Fibroblast of lung (primary cell): ENCODE data around the gene S100A3. TPM values are rescaled to one million over a fixed set of nuclear protein-coding genes. Genes with fewer than 3 reads are reported as not detected.

Source experiments
- DNase-seq, 2 donors: peaks; one replicate each; pipeline versions ENCODE4 v3.0.0 to v3.0.0-alpha.2; 2010; ENCODE audit warnings: low read depth in 2 of 2
- H2AFZ ChIP-seq: 2 replicates; pipeline ENCODE4 v1.5.1; 2012; ENCODE audit warnings: low read length, control low read depth, inconsistent platforms
- H3K27ac ChIP-seq: 2 replicates; pipeline ENCODE4 v1.5.1; 2011; ENCODE audit warnings: low read length, control low read depth; ENCODE audit not compliant: insufficient read depth
- H3K27me3 ChIP-seq: 2 replicates; pipeline ENCODE4 v1.5.1; 2011; ENCODE audit warnings: mild to moderate bottlenecking, low read length; ENCODE audit not compliant: control insufficient read depth, insufficient read depth
- H3K36me3 ChIP-seq: 2 replicates; pipeline ENCODE4 v1.5.1; 2011; ENCODE audit warnings: low read length; ENCODE audit not compliant: control insufficient read depth, insufficient read depth
- H3K4me1 ChIP-seq: 2 replicates; pipeline ENCODE4 v1.5.1; 2011; ENCODE audit warnings: low read length; ENCODE audit not compliant: control insufficient read depth, insufficient read depth; ENCODE audit errors: extremely low read depth
- H3K4me2 ChIP-seq: 2 replicates; pipeline ENCODE4 v1.5.1; 2011; ENCODE audit warnings: low read length, control low read depth; ENCODE audit not compliant: insufficient read depth; ENCODE audit errors: extremely low read depth
- H3K4me3 ChIP-seq, 4 experiments: fragments of 200-600 bp in 1 of 4; sonication (generic) in 1 of 4; replicated peaks in 1 of 4; 2 replicates each; pipeline ENCODE4 v1.5.1; 2011 to 2016; ENCODE audit warnings: low read length in 4 of 4, low read depth in 3 of 4, mild to moderate bottlenecking in 3 of 4, control low read depth in 2 of 4, inconsistent platforms in 1 of 4, mixed read lengths in 1 of 4; ENCODE audit not compliant: insufficient read depth in 1 of 4; ENCODE audit errors: control extremely low read depth in 1 of 4
- H3K79me2 ChIP-seq: 2 replicates; pipeline ENCODE4 v1.5.1; 2012; ENCODE audit warnings: mild to moderate bottlenecking, low read length, inconsistent platforms; ENCODE audit not compliant: control insufficient read depth, insufficient read depth
- H3K9ac ChIP-seq: 2 replicates; pipeline ENCODE4 v1.5.1; 2011; ENCODE audit warnings: mild to moderate bottlenecking, low read length, control low read depth; ENCODE audit not compliant: insufficient read depth
- H3K9me3 ChIP-seq: 2 replicates; pipeline ENCODE4 v1.5.1; 2012; ENCODE audit warnings: low read depth, low read length; ENCODE audit not compliant: control insufficient read depth, insufficient read depth
- H4K20me1 ChIP-seq: 2 replicates; pipeline ENCODE4 v1.5.1; 2011; ENCODE audit warnings: low read length; ENCODE audit not compliant: control insufficient read depth, insufficient read depth; ENCODE audit errors: extremely low read depth
- EZH2 ChIP-seq: IDR thresholded peaks from 2 replicates; pipeline ENCODE4 v1.5.1; 2012; ENCODE audit warnings: low read length, control low read depth, mild to moderate bottlenecking; ENCODE audit errors: missing control alignments
- polyA plus RNA-seq, 2 donors: library from polyadenylated mRNA; depleted of rRNA in 1 of 2; stranded (reverse) in 1 of 2; unstranded in 1 of 2; fragments of >200 nt; gene quantifications; 2 replicates each; pipeline ENCODE4 v1.2.1, GENCODE V29; 2011 to 2012; ENCODE audit warnings: missing spikeins in 1 of 2
- total RNA-seq: library from RNA; depleted of rRNA; stranded (reverse); fragments of >200 nt; gene quantifications from 2 replicates; pipeline ENCODE4 v1.2.1, GENCODE V29; 2014
- TF ChIP-seq, protein P1 (sequence below), 2 donors: IDR thresholded peaks in 1 of 2; conservative IDR thresholded peaks in 1 of 2; 1 replicate in 1 of 2; 2 replicates in 1 of 2; pipeline ENCODE4 v1.5.1; 2011 to 2012; ENCODE audit warnings: low read length in 2 of 2, control low read depth in 1 of 2, inconsistent platforms in 1 of 2, low read depth in 1 of 2, mild to moderate bottlenecking in 1 of 2

S100A3 gene
- total and polyA plus RNA-seq, 2 donors (not counting 1 experiment from before 2014, with no cell fraction given): 6.8 to 14.8 TPM

DNA sequence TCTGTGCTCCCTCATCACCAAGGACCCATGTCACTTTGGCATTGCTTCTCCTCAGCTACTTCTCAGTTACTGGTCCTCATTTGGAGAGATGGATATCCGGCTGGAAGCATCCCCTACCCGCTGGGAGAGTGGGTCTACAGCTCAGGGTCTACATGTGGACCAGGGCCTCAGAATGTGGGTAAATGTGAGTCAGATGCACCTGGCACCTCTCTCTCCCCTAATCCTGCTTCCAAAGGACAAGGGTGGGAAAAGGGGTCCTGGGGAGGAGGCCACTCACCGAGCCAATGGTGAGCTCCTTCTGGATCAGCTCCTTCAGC, 14.2 kb downstream of the S100A3 start:
- H3K9ac ChIP-seq: peak overlapping the region; percentile 93
- H3K79me2 ChIP-seq: peaks cover 23% of the 10 kb centered on the region
- DNase-seq: no peak
- H3K9me3 ChIP-seq: no peaks in the 10 kb centered on the region
- H3K36me3 ChIP-seq: peaks cover 6% of the 10 kb centered on the region
- no peak overlapping the region for H2AFZ ChIP-seq
- peak overlapping the region; percentile 96 to 100 (median 98) for H3K4me3 ChIP-seq
- no peaks in the 10 kb centered on the region for H4K20me1 ChIP-seq
- no peaks in the 10 kb centered on the region for H3K27me3 ChIP-seq
- TF ChIP-seq EZH2: no peak
- TF ChIP-seq, protein P1, sequence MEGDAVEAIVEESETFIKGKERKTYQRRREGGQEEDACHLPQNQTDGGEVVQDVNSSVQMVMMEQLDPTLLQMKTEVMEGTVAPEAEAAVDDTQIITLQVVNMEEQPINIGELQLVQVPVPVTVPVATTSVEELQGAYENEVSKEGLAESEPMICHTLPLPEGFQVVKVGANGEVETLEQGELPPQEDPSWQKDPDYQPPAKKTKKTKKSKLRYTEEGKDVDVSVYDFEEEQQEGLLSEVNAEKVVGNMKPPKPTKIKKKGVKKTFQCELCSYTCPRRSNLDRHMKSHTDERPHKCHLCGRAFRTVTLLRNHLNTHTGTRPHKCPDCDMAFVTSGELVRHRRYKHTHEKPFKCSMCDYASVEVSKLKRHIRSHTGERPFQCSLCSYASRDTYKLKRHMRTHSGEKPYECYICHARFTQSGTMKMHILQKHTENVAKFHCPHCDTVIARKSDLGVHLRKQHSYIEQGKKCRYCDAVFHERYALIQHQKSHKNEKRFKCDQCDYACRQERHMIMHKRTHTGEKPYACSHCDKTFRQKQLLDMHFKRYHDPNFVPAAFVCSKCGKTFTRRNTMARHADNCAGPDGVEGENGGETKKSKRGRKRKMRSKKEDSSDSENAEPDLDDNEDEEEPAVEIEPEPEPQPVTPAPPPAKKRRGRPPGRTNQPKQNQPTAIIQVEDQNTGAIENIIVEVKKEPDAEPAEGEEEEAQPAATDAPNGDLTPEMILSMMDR (conservative IDR thresholded peaks at IDR 0.05 in 1 of 2, IDR thresholded peaks at IDR 0.05 in 1 of 2; ENCODE audit: low read depth in 1 of 2, low read length in 2 of 2): no peak
- H3K4me2 ChIP-seq: peak overlapping the region; percentile 86
- H3K4me1 ChIP-seq: peaks cover 13% of the 10 kb centered on the region
- H3K27ac ChIP-seq: peak overlapping the region; percentile 98

- no peaks in the 10 kb centered on the region for H4K20me1 ChIP-seq
- peaks cover 23% of the 10 kb centered on the region for H3K79me2 ChIP-seq
- H3K4me1 ChIP-seq: peaks cover 10% of the 10 kb centered on the region
- peak overlapping the region; percentile 98 for H3K27ac ChIP-seq
- H2AFZ ChIP-seq: no peak overlapping the region
- peak overlapping the region; percentile 96 to 100 (median 98) for H3K4me3 ChIP-seq
- H3K27me3 ChIP-seq: no peaks in the 10 kb centered on the region
- H3K9ac ChIP-seq: peak overlapping the region; percentile 93
- H3K9me3 ChIP-seq: no peaks in the 10 kb centered on the region
- peaks cover 6% of the 10 kb centered on the region for H3K36me3 ChIP-seq
- TF ChIP-seq, protein P1 (conservative IDR thresholded peaks at IDR 0.05 in 1 of 2, IDR thresholded peaks at IDR 0.05 in 1 of 2; ENCODE audit: low read depth in 1 of 2, low read length in 2 of 2): no peak
- TF ChIP-seq EZH2: no peak
- peak overlapping the region; percentile 86 for H3K4me2 ChIP-seq
- peak; percentile 50 to 63 for DNase-seq
These were observed 14.7 kb downstream of the S100A3 start for GRCh38 chr1:153534226-153534924.

- Histone ChIP-seq H4K20me1 (no peaks in the 10 kb centered on the region), H3K4me1 (peaks cover 10% of the 10 kb centered on the region), H3K27me3 (no peaks in the 10 kb centered on the region), H3K79me2 (peaks cover 23% of the 10 kb centered on the region), H2AFZ (no peak overlapping the region), H3K9ac (peak overlapping the region; percentile 93), H3K4me3 (peak overlapping the region; percentile 96 to 100 (median 98)), H3K36me3 (peaks cover 6% of the 10 kb centered on the region), H3K9me3 (no peaks in the 10 kb centered on the region), H3K27ac (peak overlapping the region; percentile 98), H3K4me2 (peak overlapping the region; percentile 86)
- DNase-seq: peak; percentile 87 to 93
- no peak for TF ChIP-seq EZH2
- TF ChIP-seq, protein P1 (conservative IDR thresholded peaks at IDR 0.05 in 1 of 2, IDR thresholded peaks at IDR 0.05 in 1 of 2; ENCODE audit: low read depth in 1 of 2, low read length in 2 of 2): no peak
These were observed 15.3 kb downstream of the S100A3 start for GRCh38 chr1:153533689-153534201.
